K562 (cell line): Measurements from ENCODE around the gene CEP85L. TPM values are rescaled to one million over a fixed set of nuclear protein-coding genes. Genes with fewer than 3 reads are reported as not detected.

Experiments
- CBX8 ChIP-seq: fragments of 200-600 bp; sonication (generic); IDR thresholded peaks from 2 replicates; pipeline ENCODE4 v1.6.1; 2012; ENCODE audit warnings: borderline replicate concordance, mixed run types, low read depth, mild to moderate bottlenecking, moderate library complexity, mixed read lengths, low read length, control low read depth, inconsistent platforms; ENCODE audit not compliant: poor library complexity, severe bottlenecking; ENCODE audit errors: extremely low read depth
- CC2D1A ChIP-seq: fragments of 450-650 bp; IDR thresholded peaks from 2 replicates; pipeline ENCODE4 v1.6.1; 2017; ENCODE audit warnings: mild to moderate bottlenecking
- CREBBP ChIP-seq: IDR thresholded peaks from one replicate; pipeline ENCODE4 v1.6.1; 2012; ENCODE audit warnings: low read depth, mild to moderate bottlenecking, control low read depth, inconsistent platforms, low read length
- FOXA3 ChIP-seq, 2 experiments: fragments of 450-650 bp in 1 of 2; sonication (generic) in 1 of 2; formaldehyde crosslinking; IDR thresholded peaks in 1 of 2; conservative IDR thresholded peaks in 1 of 2; 2 replicates each; pipeline versions ENCODE4 v1.4.0 to v1.8.0; 2020 to 2022; ENCODE audit warnings: mild to moderate bottlenecking in 2 of 2, missing genetic modification reagents in 1 of 2
- HMGN3 ChIP-seq: IDR thresholded peaks from 2 replicates; pipeline ENCODE4 v1.6.1; 2011; ENCODE audit warnings: borderline replicate concordance, low read depth, mild to moderate bottlenecking, mixed read lengths, low read length; ENCODE audit not compliant: insufficient read length; ENCODE audit errors: extremely low read depth
- KAT2B ChIP-seq: IDR thresholded peaks from one replicate; pipeline ENCODE4 v1.6.1; 2012; ENCODE audit warnings: low read depth, mild to moderate bottlenecking, control low read depth, inconsistent platforms, low read length, moderate library complexity
- KAT8 ChIP-seq: fragments of 450-650 bp; IDR thresholded peaks from 2 replicates; pipeline ENCODE4 v1.6.1; 2016; ENCODE audit warnings: low read depth, mild to moderate bottlenecking
- NCOR1 ChIP-seq: fragments of 450-650 bp; IDR thresholded peaks from 2 replicates; pipeline ENCODE4 v1.6.1; 2016; ENCODE audit warnings: mild to moderate bottlenecking, moderate library complexity
- NFXL1 ChIP-seq: fragments of 450-650 bp; formaldehyde crosslinking; IDR thresholded peaks from 2 replicates; pipeline ENCODE4 v1.4.0; 2021; ENCODE audit warnings: mild to moderate bottlenecking
- PHF21A ChIP-seq: fragments of 450-650 bp; IDR thresholded peaks from 2 replicates; pipeline ENCODE4 v1.6.1; 2017; ENCODE audit warnings: low read depth, borderline replicate concordance
- RB1 ChIP-seq: fragments of 450-650 bp; IDR thresholded peaks from 2 replicates; pipeline ENCODE4 v1.6.1; 2017; ENCODE audit warnings: low read depth, mild to moderate bottlenecking
- RBBP5 ChIP-seq: fragments of 200-600 bp; sonication (generic); IDR thresholded peaks from 2 replicates; pipeline ENCODE4 v1.6.1; 2012; ENCODE audit warnings: borderline replicate concordance, mild to moderate bottlenecking, low read length, control low read depth, inconsistent platforms; ENCODE audit not compliant: insufficient read depth, poor library complexity, severe bottlenecking
- SMAD1 ChIP-seq: fragments of 150-350 bp; IDR thresholded peaks from 2 replicates; pipeline ENCODE4 v1.6.1; 2014; ENCODE audit warnings: low read length, low read depth; ENCODE audit not compliant: partially characterized antibody
- SMARCA4 ChIP-seq: fragments of 450-650 bp; IDR thresholded peaks from 2 replicates; pipeline ENCODE4 v1.6.1; 2016
- STAT5A ChIP-seq: IDR thresholded peaks from 2 replicates; pipeline ENCODE4 v1.6.1; 2012; ENCODE audit warnings: low read length, inconsistent platforms, borderline replicate concordance
- SUPT5H ChIP-seq: fragments of 450-650 bp; IDR thresholded peaks from 2 replicates; pipeline ENCODE4 v1.6.1; 2016
- TAF7 ChIP-seq: fragments of 450-650 bp; IDR thresholded peaks from 2 replicates; pipeline ENCODE4 v1.6.1; 2016; ENCODE audit warnings: missing genetic modification characterization, missing compliant biosample characterization
- TCF3 ChIP-seq: sonication (generic); formaldehyde crosslinking; IDR thresholded peaks from 2 replicates; pipeline ENCODE4 v1.4.0; 2020; ENCODE audit warnings: mild to moderate bottlenecking, missing genetic modification reagents
- TEAD4 ChIP-seq, 2 experiments: sonication (generic) in 1 of 2; formaldehyde crosslinking in 1 of 2; IDR thresholded peaks; 2 replicates each; pipeline versions ENCODE4 v1.6.1 to v1.8.0; 2012 to 2022; ENCODE audit warnings: borderline replicate concordance in 1 of 2, inconsistent platforms in 1 of 2, low read length in 1 of 2, mild to moderate bottlenecking in 1 of 2, missing genetic modification reagents in 1 of 2
- ZBTB17 ChIP-seq: fragments of 450-650 bp; formaldehyde crosslinking; IDR thresholded peaks from 2 replicates; pipeline ENCODE4 v1.4.0; 2020; ENCODE audit warnings: mild to moderate bottlenecking
- ZKSCAN8 ChIP-seq: fragments of 200-800 bp; sonication (Bioruptor generic); IDR thresholded peaks from 2 replicates; pipeline ENCODE4 v1.6.1; 2016; ENCODE audit warnings: missing genetic modification characterization, missing compliant biosample characterization
- ZNF133 ChIP-seq: fragments of 250-450 bp; sonication (Bioruptor Pico); IDR thresholded peaks from 2 replicates; pipeline ENCODE4 v1.4.0; 2020; ENCODE audit warnings: mild to moderate bottlenecking
- ZNF79 ChIP-seq: fragments of 250-450 bp; sonication (Bioruptor Pico); IDR thresholded peaks from 2 replicates; pipeline ENCODE4 v1.4.0; 2020; ENCODE audit warnings: low read depth, mild to moderate bottlenecking, moderate library complexity
- polyA plus RNA-seq, 8 experiments: library from polyadenylated mRNA; depleted of rRNA in 4 of 8; stranded (reverse) in 5 of 8; unstranded in 3 of 8; fragments of >200 nt; fragmentation: Nextera tagmentation in 2 of 8; fragmentation: Illumina TruSeq in 1 of 8; extraction: Ambion mirVana in 2 of 8; extraction: Trizol in 1 of 8; gene quantifications; 2 replicates each; pipeline versions ENCODE4 v1.2.1 to v1.2.3, GENCODE V29; 2011 to 2014; ENCODE audit warnings: inconsistent platforms in 1 of 8, missing spikeins in 1 of 8
- total RNA-seq, 7 experiments: library from RNA; depleted of rRNA in 6 of 7; stranded (reverse); fragments of >200 nt in 6 of 7; fragmentation: Illumina TruSeq in 2 of 7; extraction: Trizol in 2 of 7; gene quantifications; 2 replicates each; pipeline versions ENCODE4 v1.2.1 to v1.2.3, GENCODE V29; 2011 to 2021; ENCODE audit warnings: low replicate concordance in 1 of 7
- TF ChIP-seq, protein P1 (sequence below): sonication (generic); formaldehyde crosslinking; IDR thresholded peaks from 2 replicates; pipeline ENCODE4 v1.9.0; 2022; ENCODE audit warnings: mild to moderate bottlenecking, missing genetic modification reagents
- TF ChIP-seq, protein P2 (sequence below): IDR thresholded peaks from 2 replicates; pipeline ENCODE4 v1.6.1; 2011; ENCODE audit warnings: borderline replicate concordance, low read depth, mild to moderate bottlenecking, moderate library complexity, low read length; ENCODE audit not compliant: insufficient read depth, poor library complexity, severe bottlenecking

The CEP85L gene
- total and polyA plus RNA-seq, 9 of the 15 experiments (the other 6 are each of a cell fraction or from before 2014, with no cell fraction given): 4.5 to 15.8 (median 8.3) TPM

DNA sequence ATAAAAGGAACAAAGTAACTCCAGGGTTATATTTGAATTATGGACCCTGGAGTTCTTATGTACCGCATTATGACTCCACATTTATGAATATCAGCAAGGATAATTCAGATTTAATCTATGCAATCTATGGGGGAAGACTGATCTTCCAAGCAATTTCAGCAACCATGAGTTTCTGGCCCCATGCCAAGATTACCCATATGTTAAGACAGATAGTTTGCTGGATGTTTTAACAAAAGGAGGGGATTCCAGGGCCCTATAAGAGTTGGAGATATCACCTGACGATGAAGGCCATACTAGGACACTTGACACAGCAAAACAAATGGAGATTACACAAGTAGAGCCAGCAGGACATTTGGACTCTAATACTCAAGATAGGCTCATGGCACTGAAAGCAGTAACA is 149.2 kb downstream of the CEP85L start (continued):
- TF ChIP-seq ZBTB17 (CRISPR knock-in tag) (no peak), PHF21A (no peak), RBBP5 (no peak), TAF7 (tag) (no peak), CBX8 (no peak), NCOR1 (peak; percentile 22; the same call in 1 of the 2 replicates), TCF3 (CRISPR knock-in tag) (no peak), SUPT5H (no peak), ZNF79 (CRISPR knock-in tag) (no peak), RB1 (no peak), HMGN3 (no peak), ZNF133 (CRISPR knock-in tag) (no peak), NFXL1 (no peak), STAT5A (no peak), CC2D1A (no peak), ZKSCAN8 (no peak), SMAD1 (peak; percentile 78), KAT2B (no peak), TEAD4 (IDR thresholded peaks at IDR 0.05; ENCODE audit: low read length) (0 out of 2 replicates have a peak, but pooled peaks have one; percentile 13), TEAD4 (CRISPR knock-in tag; IDR thresholded peaks at IDR 0.05; ENCODE audit: borderline replicate concordance) (no peak), KAT8 (no peak), SMARCA4 (peak; percentile 44; the same call in 1 of the 2 replicates), FOXA3 (CRISPR knock-in tag; conservative IDR thresholded peaks at IDR 0.05 in 1 of 2, IDR thresholded peaks at IDR 0.05 in 1 of 2) (no peak), CREBBP (no peak)
- TF ChIP-seq, protein P1, sequence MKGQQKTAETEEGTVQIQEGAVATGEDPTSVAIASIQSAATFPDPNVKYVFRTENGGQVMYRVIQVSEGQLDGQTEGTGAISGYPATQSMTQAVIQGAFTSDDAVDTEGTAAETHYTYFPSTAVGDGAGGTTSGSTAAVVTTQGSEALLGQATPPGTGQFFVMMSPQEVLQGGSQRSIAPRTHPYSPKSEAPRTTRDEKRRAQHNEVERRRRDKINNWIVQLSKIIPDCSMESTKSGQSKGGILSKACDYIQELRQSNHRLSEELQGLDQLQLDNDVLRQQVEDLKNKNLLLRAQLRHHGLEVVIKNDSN: no peak
- TF ChIP-seq, protein P2, sequence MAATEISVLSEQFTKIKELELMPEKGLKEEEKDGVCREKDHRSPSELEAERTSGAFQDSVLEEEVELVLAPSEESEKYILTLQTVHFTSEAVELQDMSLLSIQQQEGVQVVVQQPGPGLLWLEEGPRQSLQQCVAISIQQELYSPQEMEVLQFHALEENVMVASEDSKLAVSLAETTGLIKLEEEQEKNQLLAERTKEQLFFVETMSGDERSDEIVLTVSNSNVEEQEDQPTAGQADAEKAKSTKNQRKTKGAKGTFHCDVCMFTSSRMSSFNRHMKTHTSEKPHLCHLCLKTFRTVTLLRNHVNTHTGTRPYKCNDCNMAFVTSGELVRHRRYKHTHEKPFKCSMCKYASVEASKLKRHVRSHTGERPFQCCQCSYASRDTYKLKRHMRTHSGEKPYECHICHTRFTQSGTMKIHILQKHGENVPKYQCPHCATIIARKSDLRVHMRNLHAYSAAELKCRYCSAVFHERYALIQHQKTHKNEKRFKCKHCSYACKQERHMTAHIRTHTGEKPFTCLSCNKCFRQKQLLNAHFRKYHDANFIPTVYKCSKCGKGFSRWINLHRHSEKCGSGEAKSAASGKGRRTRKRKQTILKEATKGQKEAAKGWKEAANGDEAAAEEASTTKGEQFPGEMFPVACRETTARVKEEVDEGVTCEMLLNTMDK: no peak
